Measurements from ENCODE around the gene SH3BP4. TPM values are rescaled to one million over a fixed set of nuclear protein-coding genes. Genes with fewer than 3 reads are reported as not detected.

SH3BP4 gene
- total RNA-seq, 1 donor from 2014 or later = 49.5 TPM

GRCh38 chr2:235029054-235029453 is 77.2 kb downstream of the SH3BP4 start:
- Mint-ChIP-seq H3K36me3 (peaks cover 16% of the 10 kb centered on the region), H3K4me1 (ENCODE audit: unreplicated experiment) (peaks cover 49% of the 10 kb centered on the region), H3K27ac (peak overlapping the region; percentile 76), H3K9me3 (peaks cover 6% of the 10 kb centered on the region), H3K27me3 (no peaks in the 10 kb centered on the region), H3K4me3 (no peak overlapping the region)
- TF ChIP-seq CTCF (conservative IDR thresholded peaks at IDR 0.05) = no peak
- DNase-seq (ENCODE audit: extremely low spot score, unreplicated experiment) = no peak

GRCh38 chr2:235030126-235030525 is 78.3 kb downstream of the SH3BP4 start:
- peaks cover 6% of the 10 kb centered on the region for H3K9me3 Mint-ChIP-seq
- DNase-seq (ENCODE audit: extremely low spot score, unreplicated experiment) = no peak
- peaks cover 18% of the 10 kb centered on the region for H3K36me3 Mint-ChIP-seq
- peaks cover 41% of the 10 kb centered on the region for H3K4me1 Mint-ChIP-seq (ENCODE audit: unreplicated experiment)
- no peak for TF ChIP-seq CTCF (conservative IDR thresholded peaks at IDR 0.05)
- H3K4me3 Mint-ChIP-seq = no peak overlapping the region
- peak overlapping the region; percentile 45 for H3K27ac Mint-ChIP-seq
- H3K27me3 Mint-ChIP-seq = no peaks in the 10 kb centered on the region

GRCh38 chr2:235030936-235031335 is 79.1 kb downstream of the SH3BP4 start:
- no peak for DNase-seq (ENCODE audit: extremely low spot score, unreplicated experiment)
- Mint-ChIP-seq H3K4me1 (ENCODE audit: unreplicated experiment) (peaks cover 33% of the 10 kb centered on the region), H3K36me3 (peaks cover 23% of the 10 kb centered on the region), H3K9me3 (peaks cover 6% of the 10 kb centered on the region), H3K4me3 (no peak overlapping the region), H3K27me3 (no peaks in the 10 kb centered on the region), H3K27ac (peak overlapping the region; percentile 43)
- no peak for TF ChIP-seq CTCF (conservative IDR thresholded peaks at IDR 0.05)

- H3K4me1 Mint-ChIP-seq (ENCODE audit: unreplicated experiment) = peaks cover 27% of the 10 kb centered on the region
- DNase-seq (ENCODE audit: extremely low spot score, unreplicated experiment) = no peak
- TF ChIP-seq CTCF (conservative IDR thresholded peaks at IDR 0.05) = no peak
- peaks cover 26% of the 10 kb centered on the region for H3K36me3 Mint-ChIP-seq
- H3K27me3 Mint-ChIP-seq = no peaks in the 10 kb centered on the region
- H3K4me3 Mint-ChIP-seq = no peak overlapping the region
- peak overlapping the region; percentile 43 for H3K27ac Mint-ChIP-seq
- H3K9me3 Mint-ChIP-seq = peaks cover 6% of the 10 kb centered on the region
Measured at GRCh38 chr2:235031686-235032373, 80.0 kb downstream of the SH3BP4 start.

- H3K27ac Mint-ChIP-seq = no peak overlapping the region
- no peak for DNase-seq (ENCODE audit: extremely low spot score, unreplicated experiment)
- peaks cover 5% of the 10 kb centered on the region for H3K9me3 Mint-ChIP-seq
- no peaks in the 10 kb centered on the region for H3K27me3 Mint-ChIP-seq
- no peak overlapping the region for H3K4me3 Mint-ChIP-seq
- peaks cover 25% of the 10 kb centered on the region for H3K4me1 Mint-ChIP-seq (ENCODE audit: unreplicated experiment)
- TF ChIP-seq CTCF (conservative IDR thresholded peaks at IDR 0.05) = no peak
- H3K36me3 Mint-ChIP-seq = peaks cover 24% of the 10 kb centered on the region
Measured at GRCh38 chr2:235032466-235032865, 80.6 kb downstream of the SH3BP4 start.

Measured in type B pancreatic cell (in vitro differentiated cells).